ENCODE data around the gene RASA4B.

RASA4B gene

DNA sequence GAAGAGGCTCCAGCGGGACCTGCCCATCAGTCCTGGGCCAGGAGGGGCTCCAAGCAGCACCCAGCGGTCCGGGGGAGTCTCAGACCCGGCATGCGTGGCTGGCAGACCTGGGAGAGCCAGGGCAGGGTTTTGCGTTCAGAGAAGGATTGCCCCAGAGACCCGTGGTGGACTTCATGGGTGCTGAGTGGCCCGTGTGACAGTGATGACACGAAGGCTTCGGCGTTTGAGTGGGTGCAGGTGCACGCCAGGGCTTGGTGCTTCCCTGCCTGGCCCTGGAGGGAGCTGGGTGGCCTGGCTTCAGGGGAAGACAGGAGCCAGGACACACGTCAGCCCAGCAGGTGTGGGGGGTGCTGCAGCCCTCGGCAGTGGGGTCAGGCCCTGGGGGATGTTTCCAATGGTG, 70.3 kb downstream of the RASA4B start:
- Histone ChIP-seq H3F3A (ENCODE audit: insufficient read depth, low read length) (peaks cover 11% of the 10 kb centered on the region; the same call in 1 of the 2 replicates), H3K79me2 (ENCODE audit: insufficient read depth, low read length) (no peaks in the 10 kb centered on the region), H4K20me1 (ENCODE audit: insufficient read depth, low read length) (no peaks in the 10 kb centered on the region)

DNA sequence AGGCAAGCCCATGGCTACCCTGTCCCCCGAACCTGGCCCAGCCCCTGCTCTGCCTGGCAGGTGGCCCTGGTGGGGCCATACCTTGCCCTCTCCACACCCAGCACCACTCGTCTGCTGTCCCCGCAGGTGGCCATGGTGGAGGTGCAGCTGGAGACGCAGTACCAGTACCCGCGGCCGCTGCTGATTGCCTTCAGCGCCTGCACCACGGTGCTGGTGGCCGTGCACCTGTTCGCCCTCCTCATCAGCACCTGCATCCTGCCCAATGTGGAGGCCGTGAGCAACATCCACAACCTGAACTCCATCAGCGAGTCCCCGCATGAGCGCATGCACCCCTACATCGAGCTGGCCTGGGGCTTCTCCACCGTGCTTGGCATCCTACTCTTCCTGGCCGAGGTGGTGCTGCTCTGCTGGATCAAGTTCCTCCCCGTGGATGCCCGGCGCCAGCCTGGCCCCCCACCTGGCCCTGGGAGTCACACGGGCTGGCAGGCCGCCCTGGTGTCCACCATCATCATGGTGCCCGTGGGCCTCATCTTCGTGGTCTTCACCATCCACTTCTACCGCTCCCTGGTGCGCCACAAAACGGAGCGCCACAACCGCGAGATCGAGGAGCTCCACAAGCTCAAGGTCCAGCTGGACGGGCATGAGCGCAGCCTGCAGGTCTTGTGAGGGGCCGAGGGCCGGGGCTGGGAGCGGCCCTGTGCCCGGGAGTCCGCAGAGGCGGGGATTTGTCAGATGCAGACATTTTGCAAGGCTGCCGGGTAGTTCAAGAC, 71.0 kb downstream of the RASA4B start:
- Histone ChIP-seq H3F3A (ENCODE audit: insufficient read depth, low read length) (peaks cover 15% of the 10 kb centered on the region), H3K9me2 (ENCODE audit: low read depth, low read length) (no peaks in the 10 kb centered on the region), H3K4me3 (ENCODE audit: low read depth, low read length, poor library complexity, severe bottlenecking) (no peak overlapping the region), H3K36me3 (ENCODE audit: insufficient read depth, low read length) (peaks cover 61% of the 10 kb centered on the region), H2AFZ (ENCODE audit: low read length) (no peak overlapping the region), H3K9me3 (ENCODE audit: low read length) (no peaks in the 10 kb centered on the region), H3K4me2 (ENCODE audit: low read length) (no peak overlapping the region), H3K4me1 (ENCODE audit: insufficient read depth, low read length, severe bottlenecking) (peaks cover 71% of the 10 kb centered on the region), H3K27ac (ENCODE audit: low read depth, low read length, poor library complexity, severe bottlenecking) (peak overlapping the region; percentile 97), H3K27me3 (ENCODE audit: insufficient read depth, low read length) (no peaks in the 10 kb centered on the region), H3K9ac (ENCODE audit: low read length) (peak overlapping the region; percentile 1; the same call in 1 of the 2 replicates), H4K20me1 (ENCODE audit: insufficient read depth, low read length) (no peaks in the 10 kb centered on the region), H3K79me2 (ENCODE audit: insufficient read depth, low read length) (no peaks in the 10 kb centered on the region)
- TF ChIP-seq, protein P1, sequence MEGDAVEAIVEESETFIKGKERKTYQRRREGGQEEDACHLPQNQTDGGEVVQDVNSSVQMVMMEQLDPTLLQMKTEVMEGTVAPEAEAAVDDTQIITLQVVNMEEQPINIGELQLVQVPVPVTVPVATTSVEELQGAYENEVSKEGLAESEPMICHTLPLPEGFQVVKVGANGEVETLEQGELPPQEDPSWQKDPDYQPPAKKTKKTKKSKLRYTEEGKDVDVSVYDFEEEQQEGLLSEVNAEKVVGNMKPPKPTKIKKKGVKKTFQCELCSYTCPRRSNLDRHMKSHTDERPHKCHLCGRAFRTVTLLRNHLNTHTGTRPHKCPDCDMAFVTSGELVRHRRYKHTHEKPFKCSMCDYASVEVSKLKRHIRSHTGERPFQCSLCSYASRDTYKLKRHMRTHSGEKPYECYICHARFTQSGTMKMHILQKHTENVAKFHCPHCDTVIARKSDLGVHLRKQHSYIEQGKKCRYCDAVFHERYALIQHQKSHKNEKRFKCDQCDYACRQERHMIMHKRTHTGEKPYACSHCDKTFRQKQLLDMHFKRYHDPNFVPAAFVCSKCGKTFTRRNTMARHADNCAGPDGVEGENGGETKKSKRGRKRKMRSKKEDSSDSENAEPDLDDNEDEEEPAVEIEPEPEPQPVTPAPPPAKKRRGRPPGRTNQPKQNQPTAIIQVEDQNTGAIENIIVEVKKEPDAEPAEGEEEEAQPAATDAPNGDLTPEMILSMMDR (IDR thresholded peaks at IDR 0.05; ENCODE audit: low read length): no peak
- TF ChIP-seq EZH2 (IDR thresholded peaks at IDR 0.05; ENCODE audit: borderline replicate concordance, low read length): no peak

More for the DNA sequence above, 70.3 kb downstream of the RASA4B start:
- Histone ChIP-seq H3K9me2 (ENCODE audit: low read depth, low read length) (no peaks in the 10 kb centered on the region), H3K9ac (ENCODE audit: low read length) (no peak overlapping the region), H3K4me1 (ENCODE audit: insufficient read depth, low read length, severe bottlenecking) (peaks cover 67% of the 10 kb centered on the region), H3K36me3 (ENCODE audit: insufficient read depth, low read length) (peaks cover 55% of the 10 kb centered on the region), H3K4me2 (ENCODE audit: low read length) (no peak overlapping the region), H2AFZ (ENCODE audit: low read length) (no peak overlapping the region), H3K9me3 (ENCODE audit: low read length) (no peaks in the 10 kb centered on the region), H3K27me3 (ENCODE audit: insufficient read depth, low read length) (no peaks in the 10 kb centered on the region), H3K4me3 (ENCODE audit: low read depth, low read length, poor library complexity, severe bottlenecking) (no peak overlapping the region), H3K27ac (ENCODE audit: low read depth, low read length, poor library complexity, severe bottlenecking) (peak overlapping the region; percentile 97)
- no peak for TF ChIP-seq EZH2 (IDR thresholded peaks at IDR 0.05; ENCODE audit: borderline replicate concordance, low read length)
- TF ChIP-seq, protein P1 (IDR thresholded peaks at IDR 0.05; ENCODE audit: low read length): no peak

DNA sequence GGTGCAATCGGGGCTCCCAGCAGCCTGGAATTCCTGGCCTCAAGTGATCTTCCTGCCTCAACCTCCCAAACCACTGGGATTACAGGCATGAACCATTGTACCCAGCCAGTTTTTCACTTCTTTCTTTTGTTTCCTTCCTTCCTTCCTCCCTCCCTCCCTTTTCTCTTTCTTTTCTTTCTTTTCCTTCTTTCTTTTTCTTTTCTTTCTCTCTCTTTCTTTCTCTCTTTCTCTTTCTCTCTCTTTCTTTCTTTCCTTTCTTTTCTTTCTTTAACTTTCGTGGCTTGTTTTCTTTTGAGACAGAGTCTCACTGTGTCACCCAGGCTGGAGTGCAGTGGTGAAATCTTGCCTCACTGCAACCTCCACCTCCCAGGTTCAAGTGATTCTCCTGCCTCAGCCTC, 71.9 kb downstream of the RASA4B start:
- no peaks in the 10 kb centered on the region for H3K9me2 ChIP-seq (ENCODE audit: low read depth, low read length)
- peaks cover 64% of the 10 kb centered on the region for H3K36me3 ChIP-seq (ENCODE audit: insufficient read depth, low read length)
- no peaks in the 10 kb centered on the region for H3K27me3 ChIP-seq (ENCODE audit: insufficient read depth, low read length)
- H3K27ac ChIP-seq (ENCODE audit: low read depth, low read length, poor library complexity, severe bottlenecking): peak overlapping the region; percentile 97
- peaks cover 21% of the 10 kb centered on the region for H3F3A ChIP-seq (ENCODE audit: insufficient read depth, low read length)
- peak overlapping the region; percentile 31 for H3K4me3 ChIP-seq (ENCODE audit: low read depth, low read length, poor library complexity, severe bottlenecking)
- peaks cover 71% of the 10 kb centered on the region for H3K4me1 ChIP-seq (ENCODE audit: insufficient read depth, low read length, severe bottlenecking)
- no peak overlapping the region for H2AFZ ChIP-seq (ENCODE audit: low read length)
- peak overlapping the region; percentile 49 for H3K4me2 ChIP-seq (ENCODE audit: low read length)
- no peaks in the 10 kb centered on the region for H3K9me3 ChIP-seq (ENCODE audit: low read length)
- no peaks in the 10 kb centered on the region for H4K20me1 ChIP-seq (ENCODE audit: insufficient read depth, low read length)
- no peaks in the 10 kb centered on the region for H3K79me2 ChIP-seq (ENCODE audit: insufficient read depth, low read length)
- H3K9ac ChIP-seq (ENCODE audit: low read length): peak overlapping the region; percentile 50
- TF ChIP-seq, protein P1 (IDR thresholded peaks at IDR 0.05; ENCODE audit: low read length): no peak
- TF ChIP-seq EZH2 (IDR thresholded peaks at IDR 0.05; ENCODE audit: borderline replicate concordance, low read length): no peak
